SK-N-SH (cell line): ENCODE results near the gene RNF150. TPM values are rescaled to one million over a fixed set of nuclear protein-coding genes. Genes with fewer than 3 reads are reported as not detected.

Experiments used
- CTCF ChIA-PET: fragments of 300-600, 350-600 bp; formaldehyde crosslinking; extraction: SDS; loops from one replicate; lab custom pipeline; 2021; lab: Yijun Ruan, JAX
- POLR2A ChIA-PET: fragments of 350-600 bp; sonication (Branson Sonifier 250); formaldehyde crosslinking; extraction: SDS; loops from one replicate; lab custom pipeline; 2020; ENCODE audit warnings: antibody characterized with exemption, inconsistent platforms; lab: Yijun Ruan, JAX
- DNase-seq: peaks from one replicate; pipeline ENCODE4 v3.0.0; 2012
- H2AFZ ChIP-seq: fragments of 200-600 bp; sonication (generic); 2 replicates; pipeline ENCODE4 v1.8.1; 2016; ENCODE audit warnings: antibody characterized with exemption, mild to moderate bottlenecking, low read depth
- H3F3A ChIP-seq: fragments of 200-600 bp; sonication (generic); replicated peaks from 2 replicates; pipeline ENCODE3; 2016; ENCODE audit warnings: antibody characterized with exemption, mild to moderate bottlenecking; ENCODE audit not compliant: insufficient read depth
- H3K27ac ChIP-seq, 2 experiments: fragments of 200-500 bp in 1 of 2; fragments of 200-600 bp in 1 of 2; sonication (Bioruptor generic) in 1 of 2; sonication (generic), shearing (Covaris generic) in 1 of 2; 2 replicates each; pipeline versions ENCODE4 v1.5.1 to v1.6.1; 2014 to 2016; ENCODE audit warnings: low read depth in 2 of 2, inconsistent platforms in 1 of 2, low read length in 1 of 2, mild to moderate bottlenecking in 1 of 2, mixed read lengths in 1 of 2
- H3K27me3 ChIP-seq: fragments of 200-600 bp; sonication (generic), shearing (Covaris generic); 2 replicates; pipeline ENCODE4 v1.6.1; 2016; ENCODE audit warnings: mixed run types; ENCODE audit not compliant: insufficient read depth
- H3K36me3 ChIP-seq, 2 experiments: fragments of 200-500 bp in 1 of 2; fragments of 200-600 bp in 1 of 2; sonication (Bioruptor generic) in 1 of 2; sonication (generic) in 1 of 2; replicated peaks in 1 of 2; 2 replicates each; pipeline versions ENCODE3 to v1.5.1; 2014 to 2016; ENCODE audit warnings: low read length in 1 of 2, mild to moderate bottlenecking in 1 of 2; ENCODE audit not compliant: insufficient read depth in 2 of 2, control insufficient read depth in 1 of 2
- H3K4me1 ChIP-seq, 2 experiments: fragments of 200-500 bp in 1 of 2; fragments of 200-600 bp in 1 of 2; sonication (Bioruptor generic) in 1 of 2; sonication (generic), shearing (Covaris generic) in 1 of 2; 2 replicates each; pipeline versions ENCODE4 v1.5.1 to v1.6.1; 2014 to 2016; ENCODE audit warnings: low read depth in 1 of 2, low read length in 1 of 2, mixed run types in 1 of 2; ENCODE audit not compliant: insufficient read depth in 2 of 2, control insufficient read depth in 1 of 2
- H3K4me2 ChIP-seq: fragments of 200-600 bp; sonication (generic), shearing (Covaris generic); 2 replicates; pipeline ENCODE4 v1.6.1; 2017; ENCODE audit warnings: mixed run types
- H3K4me3 ChIP-seq, 2 experiments: fragments of 200-500 bp in 1 of 2; fragments of 200-600 bp in 1 of 2; sonication (Bioruptor generic) in 1 of 2; sonication (generic), shearing (Covaris generic) in 1 of 2; 2 replicates each; pipeline versions ENCODE4 v1.5.1 to v1.8.1; 2014 to 2016; ENCODE audit warnings: low read depth in 2 of 2, inconsistent platforms in 1 of 2, low read length in 1 of 2, mild to moderate bottlenecking in 1 of 2, mixed read lengths in 1 of 2, moderate library complexity in 1 of 2
- H3K79me2 ChIP-seq: fragments of 200-600 bp; sonication (generic); 2 replicates; pipeline ENCODE4 v1.8.1; 2017; ENCODE audit warnings: mild to moderate bottlenecking; ENCODE audit not compliant: insufficient read depth
- H3K9ac ChIP-seq: fragments of 200-600 bp; sonication (generic); 2 replicates; pipeline ENCODE4 v1.6.1; 2017; ENCODE audit warnings: mixed run types
- H3K9me2 ChIP-seq: fragments of 200-600 bp; sonication (generic); 2 replicates; pipeline ENCODE4 v1.6.1; 2017; ENCODE audit warnings: mixed run types
- H3K9me3 ChIP-seq: fragments of 200-600 bp; sonication (generic); 2 replicates; pipeline ENCODE4 v1.6.1; 2017; ENCODE audit warnings: mixed run types, mild to moderate bottlenecking, moderate library complexity
- H4K20me1 ChIP-seq: fragments of 200-600 bp; sonication (generic); 2 replicates; pipeline ENCODE4 v1.6.1; 2017; ENCODE audit warnings: mild to moderate bottlenecking, mixed run types; ENCODE audit not compliant: insufficient read depth
- CHD2 ChIP-seq: fragments of 150-350 bp; IDR thresholded peaks from 2 replicates; pipeline ENCODE4 v1.6.1; 2018; ENCODE audit warnings: low read length; ENCODE audit not compliant: partially characterized antibody
- ELF1 ChIP-seq: IDR thresholded peaks from 2 replicates; pipeline ENCODE4 v1.4.0; 2012
- EZH2phosphoT487 ChIP-seq: fragments of 200-600 bp; sonication (generic); IDR thresholded peaks from 2 replicates; pipeline ENCODE4 v1.6.1; 2017; ENCODE audit warnings: low read depth, mixed run types, mild to moderate bottlenecking, antibody characterized with exemption, moderate library complexity, borderline replicate concordance
- FOXM1 ChIP-seq: IDR thresholded peaks from 2 replicates; pipeline ENCODE4 v1.4.0; 2012; ENCODE audit warnings: low read depth, mild to moderate bottlenecking
- MEF2A ChIP-seq: IDR thresholded peaks from 2 replicates; pipeline ENCODE4 v1.4.0; 2012; ENCODE audit warnings: low read depth, borderline replicate concordance
- MXI1 ChIP-seq: IDR thresholded peaks from 2 replicates; pipeline ENCODE4 v1.6.1; 2012; ENCODE audit warnings: mild to moderate bottlenecking, low read depth, low read length, improper control_type of control experiment
- NFIC ChIP-seq: IDR thresholded peaks from 2 replicates; pipeline ENCODE4 v1.4.0; 2012; ENCODE audit warnings: borderline replicate concordance
- NRF1 ChIP-seq: IDR thresholded peaks from 2 replicates; pipeline ENCODE4 v1.6.1; 2012; ENCODE audit warnings: low read depth, mild to moderate bottlenecking, low read length
- PBX3 ChIP-seq: IDR thresholded peaks from 2 replicates; pipeline ENCODE4; 2012
- RAD21 ChIP-seq: IDR thresholded peaks from 2 replicates; pipeline ENCODE4 v1.6.1; 2012; ENCODE audit warnings: mild to moderate bottlenecking, low read length
- RXRA ChIP-seq: IDR thresholded peaks from 2 replicates; pipeline ENCODE4 v1.4.0; 2012; ENCODE audit warnings: low read depth, mild to moderate bottlenecking, borderline replicate concordance
- SIN3A ChIP-seq: IDR thresholded peaks from 2 replicates; pipeline ENCODE4 v1.6.1; 2012; ENCODE audit warnings: low read depth, mild to moderate bottlenecking, low read length, moderate library complexity, borderline replicate concordance
- SMC3 ChIP-seq: IDR thresholded peaks from 2 replicates; pipeline ENCODE4 v1.6.1; 2012; ENCODE audit warnings: low read depth, low read length, improper control_type of control experiment
- TCF12 ChIP-seq: IDR thresholded peaks from 2 replicates; pipeline ENCODE4 v1.4.0; 2012
- TEAD4 ChIP-seq: IDR thresholded peaks from 2 replicates; pipeline ENCODE4 v1.4.0; 2012; ENCODE audit warnings: mild to moderate bottlenecking, borderline replicate concordance; ENCODE audit not compliant: insufficient read depth
- WGBS: methylation state at CpG from one replicate; pipeline ENCODE4 v1.1.6; 2017; ENCODE audit warnings: low lambda C conversion rate; 5-methylcytosine and 5-hydroxymethylcytosine counted together
- polyA plus RNA-seq, 3 experiments: library from polyadenylated mRNA; depleted of rRNA; stranded (reverse); fragments of >200 nt; gene quantifications; 2 replicates each; pipeline ENCODE4 v1.2.3, GENCODE V29; 2012
- TF ChIP-seq, protein P1 (sequence below): IDR thresholded peaks from 2 replicates; pipeline ENCODE4 v1.6.1; 2012; ENCODE audit warnings: mild to moderate bottlenecking, low read depth, low read length, moderate library complexity
- TF ChIP-seq, protein P2 (sequence below): IDR thresholded peaks from 2 replicates; pipeline ENCODE4 v1.4.0; 2012; ENCODE audit warnings: low read depth, borderline replicate concordance
- TF ChIP-seq, protein P3 (sequence below): fragments of 200-600 bp; sonication (generic); IDR thresholded peaks from 2 replicates; pipeline ENCODE4 v1.6.1; 2017; ENCODE audit warnings: antibody characterized with exemption, mild to moderate bottlenecking, moderate library complexity

The RNF150 gene
- polyA plus RNA-seq, 1 of the 3 experiments (the other 2 are of a cell fraction), result 5.8 TPM

DNA sequence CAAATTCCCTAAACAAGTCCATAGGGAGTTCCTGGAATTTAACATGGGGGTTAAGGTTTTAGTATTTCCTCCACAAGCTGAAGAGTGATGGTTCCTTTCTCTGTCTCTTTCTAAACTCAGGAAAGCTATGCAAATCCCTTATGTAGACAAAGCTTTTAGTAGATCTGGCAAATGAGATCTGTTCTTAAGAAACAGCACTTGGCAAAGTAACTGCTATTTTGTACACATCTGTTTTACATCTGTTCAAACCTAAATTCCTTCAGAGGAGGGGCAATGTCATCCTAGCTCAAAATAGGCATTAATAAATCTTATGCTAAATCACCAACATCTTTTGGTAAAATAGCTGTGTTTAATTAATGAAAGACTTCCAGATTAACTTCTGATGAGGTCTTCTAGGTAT is 239.3 kb downstream of the RNF150 start (continued):
- TF ChIP-seq, protein P1, sequence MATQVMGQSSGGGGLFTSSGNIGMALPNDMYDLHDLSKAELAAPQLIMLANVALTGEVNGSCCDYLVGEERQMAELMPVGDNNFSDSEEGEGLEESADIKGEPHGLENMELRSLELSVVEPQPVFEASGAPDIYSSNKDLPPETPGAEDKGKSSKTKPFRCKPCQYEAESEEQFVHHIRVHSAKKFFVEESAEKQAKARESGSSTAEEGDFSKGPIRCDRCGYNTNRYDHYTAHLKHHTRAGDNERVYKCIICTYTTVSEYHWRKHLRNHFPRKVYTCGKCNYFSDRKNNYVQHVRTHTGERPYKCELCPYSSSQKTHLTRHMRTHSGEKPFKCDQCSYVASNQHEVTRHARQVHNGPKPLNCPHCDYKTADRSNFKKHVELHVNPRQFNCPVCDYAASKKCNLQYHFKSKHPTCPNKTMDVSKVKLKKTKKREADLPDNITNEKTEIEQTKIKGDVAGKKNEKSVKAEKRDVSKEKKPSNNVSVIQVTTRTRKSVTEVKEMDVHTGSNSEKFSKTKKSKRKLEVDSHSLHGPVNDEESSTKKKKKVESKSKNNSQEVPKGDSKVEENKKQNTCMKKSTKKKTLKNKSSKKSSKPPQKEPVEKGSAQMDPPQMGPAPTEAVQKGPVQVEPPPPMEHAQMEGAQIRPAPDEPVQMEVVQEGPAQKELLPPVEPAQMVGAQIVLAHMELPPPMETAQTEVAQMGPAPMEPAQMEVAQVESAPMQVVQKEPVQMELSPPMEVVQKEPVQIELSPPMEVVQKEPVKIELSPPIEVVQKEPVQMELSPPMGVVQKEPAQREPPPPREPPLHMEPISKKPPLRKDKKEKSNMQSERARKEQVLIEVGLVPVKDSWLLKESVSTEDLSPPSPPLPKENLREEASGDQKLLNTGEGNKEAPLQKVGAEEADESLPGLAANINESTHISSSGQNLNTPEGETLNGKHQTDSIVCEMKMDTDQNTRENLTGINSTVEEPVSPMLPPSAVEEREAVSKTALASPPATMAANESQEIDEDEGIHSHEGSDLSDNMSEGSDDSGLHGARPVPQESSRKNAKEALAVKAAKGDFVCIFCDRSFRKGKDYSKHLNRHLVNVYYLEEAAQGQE, result no peak
- TF ChIP-seq MEF2A (no peak), MXI1 (no peak), EZH2phosphoT487 (no peak)

GRCh38 chr4:140888054-140888453 is 245.2 kb downstream of the RNF150 start:
- Histone ChIP-seq H3K79me2 (peaks cover 4% of the 10 kb centered on the region; the same call in 1 of the 2 replicates), H3F3A (no peaks in the 10 kb centered on the region), H3K27me3 (no peaks in the 10 kb centered on the region), H4K20me1 (no peaks in the 10 kb centered on the region), H3K4me3 (no peak overlapping the region), H3K4me1 (peaks cover 0 to under 1% of the 10 kb centered on the region in 2 experiments; a peak in 2 of 4 replicates), H3K36me3 (peaks cover 6 to 32% of the 10 kb centered on the region in 2 experiments), H3K9ac (no peak overlapping the region), H3K4me2 (no peak overlapping the region), H3K27ac (no peak overlapping the region), H3K9me3 (peaks cover 9% of the 10 kb centered on the region; the same call in 1 of the 2 replicates), H2AFZ (no peak overlapping the region), H3K9me2 (no peaks in the 10 kb centered on the region)
- no peak for DNase-seq
- 83% methylated on average over 3 of the region's 3 CpGs for WGBS
- TF ChIP-seq NFIC (no peak), RAD21 (no peak), SIN3A (no peak), ELF1 (no peak), NRF1 (no peak), CHD2 (no peak), FOXM1 (no peak), TEAD4 (no peak), TCF12 (no peak), SMC3 (no peak), PBX3 (no peak), RXRA (no peak)
- TF ChIP-seq, protein P1, result no peak
- TF ChIP-seq, protein P2, sequence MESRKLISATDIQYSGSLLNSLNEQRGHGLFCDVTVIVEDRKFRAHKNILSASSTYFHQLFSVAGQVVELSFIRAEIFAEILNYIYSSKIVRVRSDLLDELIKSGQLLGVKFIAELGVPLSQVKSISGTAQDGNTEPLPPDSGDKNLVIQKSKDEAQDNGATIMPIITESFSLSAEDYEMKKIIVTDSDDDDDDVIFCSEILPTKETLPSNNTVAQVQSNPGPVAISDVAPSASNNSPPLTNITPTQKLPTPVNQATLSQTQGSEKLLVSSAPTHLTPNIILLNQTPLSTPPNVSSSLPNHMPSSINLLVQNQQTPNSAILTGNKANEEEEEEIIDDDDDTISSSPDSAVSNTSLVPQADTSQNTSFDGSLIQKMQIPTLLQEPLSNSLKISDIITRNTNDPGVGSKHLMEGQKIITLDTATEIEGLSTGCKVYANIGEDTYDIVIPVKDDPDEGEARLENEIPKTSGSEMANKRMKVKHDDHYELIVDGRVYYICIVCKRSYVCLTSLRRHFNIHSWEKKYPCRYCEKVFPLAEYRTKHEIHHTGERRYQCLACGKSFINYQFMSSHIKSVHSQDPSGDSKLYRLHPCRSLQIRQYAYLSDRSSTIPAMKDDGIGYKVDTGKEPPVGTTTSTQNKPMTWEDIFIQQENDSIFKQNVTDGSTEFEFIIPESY, result no peak
- TF ChIP-seq, protein P3, sequence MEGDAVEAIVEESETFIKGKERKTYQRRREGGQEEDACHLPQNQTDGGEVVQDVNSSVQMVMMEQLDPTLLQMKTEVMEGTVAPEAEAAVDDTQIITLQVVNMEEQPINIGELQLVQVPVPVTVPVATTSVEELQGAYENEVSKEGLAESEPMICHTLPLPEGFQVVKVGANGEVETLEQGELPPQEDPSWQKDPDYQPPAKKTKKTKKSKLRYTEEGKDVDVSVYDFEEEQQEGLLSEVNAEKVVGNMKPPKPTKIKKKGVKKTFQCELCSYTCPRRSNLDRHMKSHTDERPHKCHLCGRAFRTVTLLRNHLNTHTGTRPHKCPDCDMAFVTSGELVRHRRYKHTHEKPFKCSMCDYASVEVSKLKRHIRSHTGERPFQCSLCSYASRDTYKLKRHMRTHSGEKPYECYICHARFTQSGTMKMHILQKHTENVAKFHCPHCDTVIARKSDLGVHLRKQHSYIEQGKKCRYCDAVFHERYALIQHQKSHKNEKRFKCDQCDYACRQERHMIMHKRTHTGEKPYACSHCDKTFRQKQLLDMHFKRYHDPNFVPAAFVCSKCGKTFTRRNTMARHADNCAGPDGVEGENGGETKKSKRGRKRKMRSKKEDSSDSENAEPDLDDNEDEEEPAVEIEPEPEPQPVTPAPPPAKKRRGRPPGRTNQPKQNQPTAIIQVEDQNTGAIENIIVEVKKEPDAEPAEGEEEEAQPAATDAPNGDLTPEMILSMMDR, result no peak
- ChIA-PET POLR2A (no interaction called here), CTCF (interaction anchor here (1.0 to 2.7 kb wide), 4 partner anchors 13 to 246 kb away, joined by 3 to 12 read pairs (median 4); partner anchors contain the start of gene RNF150)
